Esophagus squamous epithelium (tissue), 4 donors: ENCODE measurements around the gene RPUSD2.
"Not testable (repeated sequence)": the region's sequence is repeated elsewhere in the genome, so short reads cannot be mapped to it uniquely, and the experiment has no call there.

Experiments used
- CTCF ChIP-seq, 6 experiments: fragments of 450-650 bp in 4 of 6; fragments of 200-600 bp in 2 of 6; sonication (generic) in 2 of 6; IDR thresholded peaks; one replicate each; pipeline ENCODE4 v1.5.1; 2016 to 2019; ENCODE audit warnings: antibody characterized with exemption in 6 of 6, mild to moderate bottlenecking in 4 of 6, moderate library complexity in 4 of 6
- POLR2A ChIP-seq, 4 donors: fragments of 450-650 bp; IDR thresholded peaks; one replicate each; pipeline ENCODE4 v1.6.1; 2017; ENCODE audit warnings: antibody characterized with exemption in 4 of 4, mild to moderate bottlenecking in 4 of 4, moderate library complexity in 3 of 4

GRCh38 chr15:40576914-40577313 lies 7.8 kb downstream of the RPUSD2 start:
- not testable (repeated sequence) for TF ChIP-seq CTCF, POLR2A (IDR thresholded peaks at IDR 0.05)
